ENCODE results near the gene LRRC10. TPM values are rescaled to one million over a fixed set of nuclear protein-coding genes. Genes with fewer than 3 reads are reported as not detected.

Gene LRRC10
- not detected in 2 replicates for total RNA-seq

GRCh38 chr12:69610729-69611128 is at the start of gene LRRC10:
Gene LRRC10 (minus strand): TSS chr12:69610907. CDS start chr12:69610838, 69 bp downstream.
- no peaks in the 10 kb centered on the region for H3K9me3 Mint-ChIP-seq
- ChIA-PET CTCF (no interaction called here), POLR2A (no interaction called here)
- no peak within 1 kb of the TSS for H3K4me3 Mint-ChIP-seq
- TF ChIP-seq CTCF (IDR thresholded peaks at IDR 0.05) = no peak
- intact Hi-C loops (cut with micrococcal nuclease) = no loop called here
- no peak for DNase-seq
- no peaks in the 10 kb centered on the region for H3K27me3 Mint-ChIP-seq
- H3K27ac Mint-ChIP-seq = no peak within 1 kb of the TSS
- H3K4me1 Mint-ChIP-seq = peaks cover 3% of the 10 kb centered on the region
- no peak for ATAC-seq (ENCODE audit: low read depth)
- H3K36me3 Mint-ChIP-seq (ENCODE audit: low read depth) = no peaks in the 10 kb centered on the region

GRCh38 chr12:69660164-69660863 is 49.6 kb upstream of the LRRC10 start:
- intact Hi-C loops (cut with micrococcal nuclease) = no loop called here
- TF ChIP-seq CTCF (IDR thresholded peaks at IDR 0.05) = no peak
- Mint-ChIP-seq H3K4me1 (no peaks in the 10 kb centered on the region), H3K27ac (no peak overlapping the region), H3K36me3 (ENCODE audit: low read depth) (no peaks in the 10 kb centered on the region), H3K27me3 (peaks cover 6% of the 10 kb centered on the region), H3K4me3 (no peak overlapping the region), H3K9me3 (no peaks in the 10 kb centered on the region)
- ATAC-seq (ENCODE audit: low read depth) (no peak), DNase-seq (no peak)
- ChIA-PET POLR2A (no interaction called here), CTCF (no interaction called here)

GRCh38 chr12:69658203-69658602 is 47.5 kb upstream of the LRRC10 start:
- H3K27me3 Mint-ChIP-seq = peaks cover 6% of the 10 kb centered on the region
- CTCF ChIA-PET = no interaction called here
- POLR2A ChIA-PET = no interaction called here
- H3K36me3 Mint-ChIP-seq (ENCODE audit: low read depth) = no peaks in the 10 kb centered on the region
- no peak overlapping the region for H3K27ac Mint-ChIP-seq
- H3K4me3 Mint-ChIP-seq = no peak overlapping the region
- H3K4me1 Mint-ChIP-seq = no peaks in the 10 kb centered on the region
- ATAC-seq (ENCODE audit: low read depth) (no peak), DNase-seq (no peak)
- intact Hi-C loops (cut with micrococcal nuclease) = no loop called here
- H3K9me3 Mint-ChIP-seq = no peaks in the 10 kb centered on the region
- TF ChIP-seq CTCF (IDR thresholded peaks at IDR 0.05) = no peak

- TF ChIP-seq CTCF (IDR thresholded peaks at IDR 0.05) = no peak
- Mint-ChIP-seq H3K4me3 (no peak overlapping the region), H3K27me3 (peaks cover 6% of the 10 kb centered on the region), H3K4me1 (no peaks in the 10 kb centered on the region), H3K27ac (no peak overlapping the region), H3K9me3 (no peaks in the 10 kb centered on the region), H3K36me3 (ENCODE audit: low read depth) (no peaks in the 10 kb centered on the region)
- no peak for ATAC-seq (ENCODE audit: low read depth)
- intact Hi-C loops (cut with micrococcal nuclease) = no loop called here
- POLR2A ChIA-PET = no interaction called here
- CTCF ChIA-PET = no interaction called here
- DNase-seq = no peak
Measured at GRCh38 chr12:69657376-69658137, 46.9 kb upstream of the LRRC10 start.

GRCh38 chr12:69655616-69656340 is 45.1 kb upstream of the LRRC10 start:
- intact Hi-C loops (cut with micrococcal nuclease) = no loop called here
- CTCF ChIA-PET = no interaction called here
- POLR2A ChIA-PET = no interaction called here
- no peak overlapping the region for H3K27ac Mint-ChIP-seq
- peaks cover 6% of the 10 kb centered on the region for H3K27me3 Mint-ChIP-seq
- TF ChIP-seq CTCF (IDR thresholded peaks at IDR 0.05) = no peak
- no peaks in the 10 kb centered on the region for H3K4me1 Mint-ChIP-seq
- H3K4me3 Mint-ChIP-seq = no peak overlapping the region
- ATAC-seq (ENCODE audit: low read depth) = no peak
- H3K9me3 Mint-ChIP-seq = no peaks in the 10 kb centered on the region
- no peak for DNase-seq
- H3K36me3 Mint-ChIP-seq (ENCODE audit: low read depth) = no peaks in the 10 kb centered on the region

Measured in activated B cell treated with CpG ODN at 0.5 μM for 24 hours (primary cell).